Uterus (tissue), 4 donors: ENCODE measurements around the gene PLSCR5. TPM values are rescaled to one million over a fixed set of nuclear protein-coding genes. Genes with fewer than 3 reads are reported as not detected.

Source experiments
- DNase-seq, 2 donors: peaks; one replicate each; pipeline ENCODE4 v3.0.0-alpha.2; 2019 to 2020
- H3K27ac ChIP-seq, 2 donors: fragments of 200-600 bp; sonication (generic); 1 replicate in 1 of 2; 2 replicates in 1 of 2; pipeline ENCODE4 v1.5.1; 2016 to 2018
- H3K27me3 ChIP-seq, 2 donors: fragments of 200-600 bp; sonication (generic); one replicate each; pipeline ENCODE4 v1.5.1; 2018 to 2019; ENCODE audit warnings: control low read depth in 1 of 2
- H3K36me3 ChIP-seq, 2 donors: fragments of 200-600 bp; sonication (generic); one replicate each; pipeline ENCODE4 v1.5.1; 2019; ENCODE audit warnings: control low read depth in 1 of 2
- H3K4me1 ChIP-seq, 2 donors: fragments of 200-600 bp; sonication (generic); one replicate each; pipeline ENCODE4 v1.5.1; 2018 to 2019; ENCODE audit warnings: control low read depth in 1 of 2
- H3K4me3 ChIP-seq, 2 donors: fragments of 200-600 bp; sonication (generic); 1 replicate in 1 of 2; 2 replicates in 1 of 2; pipeline ENCODE4 v1.5.1; 2018 to 2019; ENCODE audit warnings: mild to moderate bottlenecking in 1 of 2
- H3K9me3 ChIP-seq, 2 donors: fragments of 200-600 bp; sonication (generic); one replicate each; pipeline ENCODE4 v1.5.1; 2019; ENCODE audit warnings: control low read depth in 1 of 2
- CTCF ChIP-seq, 4 experiments: fragments of 200-600 bp in 2 of 4; fragments of 450-650 bp in 2 of 4; sonication (generic) in 2 of 4; IDR thresholded peaks; one replicate each; pipeline ENCODE4 v1.5.1; 2016 to 2019; ENCODE audit warnings: antibody characterized with exemption in 4 of 4, mild to moderate bottlenecking in 2 of 4, moderate library complexity in 1 of 4
- POLR2A ChIP-seq, 2 donors: fragments of 450-650 bp; IDR thresholded peaks; one replicate each; pipeline ENCODE4 v1.6.1; 2016; ENCODE audit warnings: antibody characterized with exemption in 2 of 2, mild to moderate bottlenecking in 1 of 2, moderate library complexity in 1 of 2
- intact Hi-C: fragments of 100-400 bp; cut with DNase I; formaldehyde crosslinking; loops from one replicate; pipeline ENCODE4 v1.15.1; 2023; ENCODE audit warnings: low total_unique reads
- total RNA-seq, 4 donors: library from RNA; depleted of rRNA in 3 of 4; stranded (reverse); fragments of >200 nt in 3 of 4; gene quantifications; one replicate each; pipeline versions ENCODE4 v1.1.0 to v1.2.4, GENCODE V29; 2014 to 2023
- donor health status: DM: yes; HTN: yes; CAD: no.

Gene PLSCR5
- total RNA-seq, 4 donors from 2014 or later, result not detected

GRCh38 chr3:146589899-146590508 is 15.1 kb downstream of the PLSCR5 start:
- Histone ChIP-seq H3K36me3 (no peaks in the 10 kb centered on the region), H3K4me3 (no peak overlapping the region), H3K4me1 (no peaks in the 10 kb centered on the region), H3K27ac (no peak overlapping the region), H3K9me3 (no peaks in the 10 kb centered on the region), H3K27me3 (no peaks in the 10 kb centered on the region)
- DNase-seq, result no peak
- TF ChIP-seq CTCF (IDR thresholded peaks at IDR 0.05) (peak; percentile 41 to 43 (median 43)), POLR2A (IDR thresholded peaks at IDR 0.05) (no peak)
- intact Hi-C loops, result no loop called here

GRCh38 chr3:146585156-146585555 is 20.0 kb downstream of the PLSCR5 start:
- TF ChIP-seq CTCF (IDR thresholded peaks at IDR 0.05) (no peak), POLR2A (IDR thresholded peaks at IDR 0.05) (no peak)
- Histone ChIP-seq H3K27me3 (no peaks in the 10 kb centered on the region), H3K27ac (no peak overlapping the region), H3K4me1 (no peaks in the 10 kb centered on the region), H3K9me3 (no peaks in the 10 kb centered on the region), H3K4me3 (no peak overlapping the region), H3K36me3 (no peaks in the 10 kb centered on the region)
- intact Hi-C loops, result no loop called here
- DNase-seq, result no peak

GRCh38 chr3:146581951-146582467 is 23.1 kb downstream of the PLSCR5 start:
- Histone ChIP-seq H3K27me3 (no peaks in the 10 kb centered on the region), H3K36me3 (no peaks in the 10 kb centered on the region), H3K4me3 (no peak overlapping the region), H3K4me1 (no peaks in the 10 kb centered on the region), H3K9me3 (no peaks in the 10 kb centered on the region), H3K27ac (no peak overlapping the region)
- intact Hi-C loops, result no loop called here
- DNase-seq, result no peak
- TF ChIP-seq CTCF (IDR thresholded peaks at IDR 0.05) (no peak), POLR2A (IDR thresholded peaks at IDR 0.05) (no peak)

GRCh38 chr3:146581080-146581601 is 24.0 kb downstream of the PLSCR5 start:
- H3K4me1 ChIP-seq, result no peaks in the 10 kb centered on the region
- TF ChIP-seq CTCF (IDR thresholded peaks at IDR 0.05) (no peak), POLR2A (IDR thresholded peaks at IDR 0.05) (no peak)
- H3K4me3 ChIP-seq, result no peak overlapping the region
- H3K27ac ChIP-seq, result no peak overlapping the region
- no peaks in the 10 kb centered on the region for H3K36me3 ChIP-seq
- H3K27me3 ChIP-seq, result no peaks in the 10 kb centered on the region
- no peaks in the 10 kb centered on the region for H3K9me3 ChIP-seq
- no peak for DNase-seq
- intact Hi-C loops, result no loop called here

- Histone ChIP-seq H3K4me3 (no peak overlapping the region), H3K4me1 (no peaks in the 10 kb centered on the region), H3K36me3 (no peaks in the 10 kb centered on the region), H3K9me3 (no peaks in the 10 kb centered on the region), H3K27ac (no peak overlapping the region), H3K27me3 (no peaks in the 10 kb centered on the region)
- peak in 1 of 2 donors; percentile 45 for DNase-seq
- intact Hi-C loops, result no loop called here
- TF ChIP-seq CTCF (IDR thresholded peaks at IDR 0.05) (peak; percentile 26 to 55 (median 46)), POLR2A (IDR thresholded peaks at IDR 0.05) (no peak)
These were observed 27.5 kb downstream of the PLSCR5 start for GRCh38 chr3:146577662-146578061.
